ENCODE data around the gene DUSP16.

DUSP16 gene

GRCh38 chr12:12461923-12462315, 100.7 kb downstream of the DUSP16 start:
- no peak for DNase-seq

GRCh38 chr12:12460935-12461922, 101.4 kb downstream of the DUSP16 start:
- DNase-seq = no peak

GRCh38 chr12:12456637-12457036, 106.0 kb downstream of the DUSP16 start:
- DNase-seq = no peak

GRCh38 chr12:12454315-12454714, 108.3 kb downstream of the DUSP16 start:
- no peak for DNase-seq

DNA sequence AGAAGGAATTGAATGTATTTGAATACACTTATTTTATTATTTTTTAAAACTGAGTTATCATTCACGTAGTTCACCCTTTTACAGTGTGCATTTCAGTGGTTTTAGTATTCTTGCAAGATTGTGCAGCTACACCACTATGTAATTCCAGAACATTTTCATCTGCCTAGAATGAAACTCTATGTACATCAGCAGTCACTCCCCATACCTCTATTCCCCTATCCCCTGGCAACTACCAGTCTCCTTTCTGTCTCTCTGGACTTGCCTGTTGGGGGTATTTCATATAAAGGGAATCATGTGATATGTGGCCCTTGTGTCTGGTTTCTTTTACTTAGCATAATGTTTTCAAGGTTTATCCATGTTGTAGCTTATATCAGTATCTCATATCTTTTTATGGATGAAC, 109.0 kb downstream of the DUSP16 start:
- DNase-seq = no peak

DNA sequence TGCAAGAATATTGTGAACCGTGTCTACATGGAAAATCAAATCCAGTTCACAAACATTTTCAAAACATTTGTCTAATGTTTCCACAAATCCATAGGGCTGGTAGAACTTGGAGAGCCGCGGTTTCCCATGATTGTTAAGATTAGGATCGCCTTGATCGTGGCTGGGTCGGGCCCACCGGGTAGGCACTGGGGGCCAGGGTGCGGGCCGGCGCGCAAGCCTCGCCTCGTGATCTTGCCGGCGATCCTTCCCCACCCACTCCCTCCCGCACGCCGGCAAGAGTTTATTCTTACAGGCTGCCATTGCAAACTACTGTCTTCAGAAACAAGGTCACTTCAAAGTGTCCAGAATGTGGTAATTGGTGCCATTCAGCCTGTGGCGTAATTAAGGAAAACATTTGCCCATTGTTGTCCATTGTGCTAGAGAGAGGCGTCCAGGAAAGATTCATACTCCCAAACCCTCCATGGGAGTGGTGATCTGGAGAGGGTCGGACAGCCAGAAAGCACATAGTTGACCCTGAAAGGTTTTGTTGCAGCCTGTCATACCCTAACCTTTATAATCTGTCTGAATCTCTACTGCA, 110.2 kb downstream of the DUSP16 start:
- no peak for DNase-seq

GRCh38 chr12:12451098-12451497, 111.6 kb downstream of the DUSP16 start:
- DNase-seq = no peak

- DNase-seq = no peak
Measured at GRCh38 chr12:12450043-12450471, 112.6 kb downstream of the DUSP16 start.

- peak; percentile 44 for DNase-seq
Measured at GRCh38 chr12:12449533-12450025, 113.1 kb downstream of the DUSP16 start.

DNA sequence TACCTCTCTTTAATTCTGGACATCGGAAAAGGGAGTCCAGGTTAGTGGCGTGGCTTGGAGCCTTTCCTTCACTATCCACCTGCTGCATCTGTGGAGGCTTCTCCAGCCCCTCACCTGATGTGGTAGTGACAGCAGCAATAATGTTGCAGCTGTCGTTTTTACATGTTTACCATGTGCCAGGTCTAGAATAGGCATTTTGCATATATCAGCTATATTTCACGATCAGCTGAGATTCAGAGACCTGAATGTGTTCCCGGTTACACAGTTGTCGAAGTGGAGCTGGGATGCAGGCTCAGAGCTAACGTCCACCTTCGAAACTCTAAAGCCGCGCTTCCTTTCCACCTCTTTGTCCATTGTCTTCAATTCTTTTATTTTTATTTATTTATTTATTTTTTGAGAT, 114.8 kb downstream of the DUSP16 start:
- no peak for DNase-seq

- DNase-seq = no peak
Measured at GRCh38 chr12:12447236-12447635, 115.4 kb downstream of the DUSP16 start.

- DNase-seq = no peak
Measured at GRCh38 chr12:12446786-12447185, 115.9 kb downstream of the DUSP16 start.

DNA sequence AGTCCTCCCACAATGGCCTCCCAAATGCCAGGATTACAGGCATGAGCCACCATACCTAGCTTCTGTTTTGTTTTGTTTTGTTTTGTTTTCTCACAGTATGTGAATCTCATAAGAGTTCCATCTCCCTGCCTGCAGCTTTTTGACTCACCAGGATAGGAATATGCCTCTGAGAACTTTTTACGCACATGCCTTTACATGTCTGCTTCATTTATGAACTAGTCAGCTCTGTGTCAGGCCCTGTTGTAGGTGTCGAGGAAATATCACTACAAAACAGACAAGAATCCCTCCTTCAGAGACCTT, 116.8 kb downstream of the DUSP16 start:
- no peak for DNase-seq

GRCh38 chr12:12445165-12445881, 117.3 kb downstream of the DUSP16 start:
- DNase-seq = no peak

DNA sequence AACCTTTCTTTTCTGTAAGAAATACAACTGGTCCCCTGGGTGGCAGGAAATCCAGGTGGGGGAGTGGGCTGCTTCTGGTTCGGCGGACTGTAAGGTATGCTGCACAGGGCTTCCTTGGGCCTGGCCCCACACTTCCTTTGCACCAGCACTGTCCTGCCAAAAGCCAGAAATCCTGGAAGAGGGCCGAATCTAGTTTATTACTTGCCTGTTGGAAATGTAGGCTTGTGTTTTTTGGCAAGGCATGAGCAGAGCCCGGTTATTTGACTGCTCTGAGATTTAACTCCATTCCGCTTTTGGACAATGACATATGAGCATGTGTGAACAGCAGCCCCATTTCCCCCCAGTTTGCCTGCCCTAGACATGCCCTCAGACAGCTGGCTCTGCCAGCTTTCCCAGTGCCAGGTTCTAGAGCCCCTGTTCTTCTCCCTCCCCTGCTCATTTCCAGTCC, 119.2 kb downstream of the DUSP16 start:
- no peak for DNase-seq

DNA sequence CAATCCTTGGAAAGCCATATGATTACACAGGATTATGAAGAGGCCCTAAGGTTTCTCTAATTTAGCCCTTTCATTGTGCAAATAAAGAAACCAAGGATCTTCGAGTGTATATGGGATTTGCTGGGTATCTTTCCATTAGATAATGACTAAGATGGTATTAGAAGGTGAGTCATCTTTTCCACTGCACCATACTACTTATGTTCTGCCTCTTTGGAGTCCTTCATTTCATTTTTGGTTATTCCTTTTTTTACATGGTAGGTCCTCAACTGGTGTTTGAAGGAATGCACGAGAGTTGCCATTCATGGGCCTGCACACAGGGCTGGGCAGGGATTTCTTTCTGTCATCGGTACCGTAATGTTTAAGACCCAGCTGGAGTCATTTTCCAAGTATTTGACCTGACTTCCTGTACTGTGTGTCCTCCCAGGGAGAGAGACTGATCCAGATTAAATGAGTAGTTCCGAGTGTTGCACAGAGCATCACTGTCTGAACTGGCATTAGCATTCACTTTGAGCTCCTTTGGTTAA, 120.1 kb downstream of the DUSP16 start:
- no peak for DNase-seq

GRCh38 chr12:12441843-12442461, 120.7 kb downstream of the DUSP16 start:
- DNase-seq = peak; percentile 32

DNA sequence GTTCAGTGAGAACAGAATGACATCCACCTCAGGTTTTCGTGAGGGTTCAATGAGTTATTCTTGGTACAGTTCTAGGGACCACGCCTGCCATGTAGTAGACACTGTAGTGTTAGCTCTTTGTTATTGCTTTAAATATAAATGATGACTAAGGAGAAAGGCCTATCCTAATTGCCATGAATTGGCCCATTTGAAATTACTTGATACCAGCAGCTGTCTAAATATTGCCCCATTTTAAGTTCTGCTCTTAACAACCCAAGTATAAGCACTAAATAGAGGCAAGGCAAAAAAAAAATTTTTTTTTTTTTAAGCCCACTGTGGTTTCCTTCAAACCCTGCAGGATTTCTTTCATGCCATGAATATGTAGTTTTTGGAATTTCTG, 121.2 kb downstream of the DUSP16 start:
- no peak for DNase-seq

DNA sequence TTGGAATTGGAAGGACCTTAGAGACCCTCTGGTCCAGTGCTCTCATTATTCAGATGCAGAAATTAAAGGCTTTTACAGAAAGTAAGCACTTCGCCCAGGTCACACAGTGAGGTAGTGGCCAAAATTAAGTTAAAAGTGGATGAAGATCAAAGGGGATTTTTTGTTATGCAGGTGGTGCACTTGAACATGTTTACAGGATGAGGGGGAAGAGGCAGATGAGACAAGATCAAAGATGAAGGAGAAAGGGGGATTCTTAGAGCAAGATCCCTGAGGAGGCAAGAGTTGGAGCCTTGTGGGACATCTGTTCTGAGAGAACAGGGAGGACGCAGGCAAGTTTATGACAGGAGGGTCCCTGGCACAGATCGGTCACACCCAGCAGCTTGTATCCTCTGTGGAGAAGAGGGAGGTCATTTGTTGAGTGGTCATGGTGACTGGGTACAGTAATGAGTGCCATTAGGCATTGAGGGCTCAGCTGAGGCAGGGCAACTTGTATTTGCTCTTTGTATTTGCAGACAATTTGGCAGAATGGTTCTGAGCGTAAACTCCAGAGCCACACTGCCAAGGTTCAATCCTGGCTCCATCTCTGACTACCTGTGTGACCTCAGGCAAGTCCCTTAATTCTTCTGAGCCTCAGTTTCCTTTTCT, 121.8 kb downstream of the DUSP16 start:
- no peak for DNase-seq

DNA sequence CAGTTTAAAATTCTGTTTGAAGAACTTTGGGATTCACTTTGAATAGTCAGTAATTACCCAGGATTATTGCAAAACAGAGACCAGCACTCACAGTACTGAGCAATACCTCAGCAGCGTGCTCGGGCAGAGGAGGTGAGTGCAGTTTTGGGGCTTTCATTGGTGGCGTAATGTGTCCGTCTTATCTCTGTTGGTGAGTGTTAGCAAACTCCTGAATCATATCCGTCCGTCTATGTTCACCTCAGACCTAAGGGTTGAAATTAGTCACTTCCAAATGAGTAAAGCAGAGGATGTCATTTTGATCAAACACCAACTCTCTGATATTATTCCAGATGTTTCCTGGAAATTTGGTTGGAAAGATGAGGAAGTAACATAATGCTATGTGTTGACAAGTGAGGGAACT, 123.0 kb downstream of the DUSP16 start:
- DNase-seq = peak; percentile 58

DNA sequence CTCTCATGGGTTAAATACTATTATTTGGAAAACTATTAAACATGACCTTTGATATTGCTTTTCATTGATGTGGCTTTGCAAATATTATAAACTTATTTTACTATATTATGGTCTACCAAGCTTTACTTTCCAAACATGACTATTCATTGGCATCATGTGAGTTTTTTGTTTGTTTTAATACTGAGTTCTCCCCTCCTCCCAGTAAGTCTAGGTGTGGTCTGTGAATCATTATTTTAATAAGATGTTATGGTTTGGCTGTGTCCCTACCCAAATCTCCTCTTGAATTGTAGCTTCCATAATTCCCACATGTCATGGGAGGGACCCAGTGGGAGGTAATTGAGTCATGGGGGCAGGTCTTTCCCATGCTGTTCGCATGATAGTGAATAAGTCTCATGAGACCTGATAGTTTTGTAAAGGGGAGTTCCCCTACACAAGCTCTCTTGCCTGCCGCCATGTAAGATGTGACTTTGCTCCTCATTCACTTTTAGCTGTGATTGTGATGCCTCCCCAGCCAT, 125.8 kb downstream of the DUSP16 start:
- DNase-seq = no peak

- no peak for DNase-seq
Measured at GRCh38 chr12:12433203-12433731, 129.4 kb downstream of the DUSP16 start.

Measured in GF-D8 (cell line).